H9 (cell line): ENCODE measurements around the gene QDPR. TPM values are rescaled to one million over a fixed set of nuclear protein-coding genes. Genes with fewer than 3 reads are reported as not detected.

Source experiments
- DNase-seq: peaks from one replicate; pipeline ENCODE4 v3.0.0-alpha.2; 2017
- H2AFZ ChIP-seq: one replicate; pipeline ENCODE4 v1.6.1; 2013; ENCODE audit warnings: mild to moderate bottlenecking, low read length, control low read depth, moderate library complexity
- H2AK5ac ChIP-seq: 2 replicates; pipeline ENCODE4 v1.6.1; 2013; ENCODE audit warnings: low read length, control low read depth, mixed read lengths; ENCODE audit not compliant: insufficient read length
- H2BK120ac ChIP-seq: one replicate; pipeline ENCODE4 v1.6.1; 2013; ENCODE audit warnings: low read depth, mild to moderate bottlenecking, low read length, control low read depth, inconsistent platforms; ENCODE audit not compliant: poor library complexity, severe bottlenecking
- H2BK12ac ChIP-seq: 2 replicates; pipeline ENCODE4 v1.6.1; 2013; ENCODE audit warnings: low read length, control low read depth, mixed read lengths, low read depth; ENCODE audit not compliant: insufficient read length
- H2BK15ac ChIP-seq: 2 replicates; pipeline ENCODE4 v1.6.1; 2013; ENCODE audit warnings: low read depth, low read length, control low read depth
- H2BK20ac ChIP-seq: one replicate; pipeline ENCODE4 v1.6.1; 2013; ENCODE audit warnings: low read depth, mild to moderate bottlenecking, low read length, control low read depth, inconsistent platforms; ENCODE audit not compliant: poor library complexity, severe bottlenecking
- H2BK5ac ChIP-seq: 2 replicates; pipeline ENCODE4 v1.6.1; 2013; ENCODE audit warnings: low read length, control low read depth, mixed read lengths; ENCODE audit not compliant: insufficient read length
- H3K14ac ChIP-seq: 2 replicates; pipeline ENCODE4 v1.6.1; 2013; ENCODE audit warnings: low read length, control low read depth; ENCODE audit not compliant: insufficient read depth
- H3K18ac ChIP-seq: 2 replicates; pipeline ENCODE4 v1.6.1; 2013; ENCODE audit warnings: low read depth, mild to moderate bottlenecking, mixed read lengths, low read length, control low read depth; ENCODE audit not compliant: insufficient read length
- H3K23ac ChIP-seq: 2 replicates; pipeline ENCODE4 v1.6.1; 2013; ENCODE audit warnings: low read length, control low read depth, mixed read lengths, low read depth; ENCODE audit not compliant: insufficient read length
- H3K23me2 ChIP-seq: 2 replicates; pipeline ENCODE4 v1.6.1; 2013; ENCODE audit warnings: low read depth, mild to moderate bottlenecking, mixed read lengths, low read length, control low read depth; ENCODE audit not compliant: insufficient read length, poor library complexity, severe bottlenecking
- H3K27ac ChIP-seq: 2 replicates; pipeline ENCODE4 v1.5.1; 2013; ENCODE audit warnings: low read length, control low read depth, mixed read lengths, low read depth; ENCODE audit not compliant: insufficient read length
- H3K27me3 ChIP-seq: 2 replicates; pipeline ENCODE4 v1.6.1; 2013; ENCODE audit warnings: low read length, control low read depth, inconsistent platforms; ENCODE audit not compliant: insufficient read depth
- H3K4ac ChIP-seq: 2 replicates; pipeline ENCODE4 v1.6.1; 2013; ENCODE audit warnings: low read depth, mild to moderate bottlenecking, control low read depth, inconsistent platforms, low read length, moderate library complexity
- H3K4me1 ChIP-seq: 2 replicates; pipeline ENCODE4 v1.6.1; 2013; ENCODE audit warnings: low read length, control low read depth, inconsistent platforms; ENCODE audit not compliant: insufficient read depth
- H3K4me2 ChIP-seq: 2 replicates; pipeline ENCODE4 v1.6.1; 2013; ENCODE audit warnings: low read length, control low read depth, mixed read lengths; ENCODE audit not compliant: insufficient read length, insufficient read depth
- H3K56ac ChIP-seq: 2 replicates; pipeline ENCODE4 v1.6.1; 2013; ENCODE audit warnings: low read depth, mild to moderate bottlenecking, mixed read lengths, low read length, control low read depth; ENCODE audit not compliant: insufficient read length
- H3K79me1 ChIP-seq: 2 replicates; pipeline ENCODE4 v1.6.1; 2013; ENCODE audit warnings: low read depth, mild to moderate bottlenecking, moderate library complexity, low read length, control low read depth, inconsistent platforms; ENCODE audit not compliant: insufficient read depth, poor library complexity, severe bottlenecking
- H3K79me2 ChIP-seq: 2 replicates; pipeline ENCODE4 v1.6.1; 2013; ENCODE audit warnings: low read length, control low read depth, inconsistent platforms; ENCODE audit not compliant: insufficient read depth
- H3K9ac ChIP-seq: 2 replicates; pipeline ENCODE4 v1.6.1; 2013; ENCODE audit warnings: low read length, control low read depth, mixed read lengths; ENCODE audit not compliant: insufficient read length; ENCODE audit errors: extremely low read depth
- H3K9me3 ChIP-seq: one replicate; pipeline ENCODE4 v1.6.1; 2013; ENCODE audit warnings: low read depth, low read length, inconsistent platforms; ENCODE audit not compliant: control insufficient read depth
- H3T11ph ChIP-seq: one replicate; pipeline ENCODE4 v1.6.1; 2013; ENCODE audit warnings: mild to moderate bottlenecking, low read length, control low read depth, inconsistent platforms
- H4K20me1 ChIP-seq: one replicate; pipeline ENCODE4 v1.6.1; 2013; ENCODE audit not compliant: control insufficient read depth, insufficient read length, insufficient read depth
- H4K5ac ChIP-seq: 2 replicates; pipeline ENCODE4 v1.6.1; 2013; ENCODE audit warnings: low read depth, mild to moderate bottlenecking, mixed read lengths, low read length, control low read depth; ENCODE audit not compliant: insufficient read length
- H4K8ac ChIP-seq: replicated peaks from 2 replicates; pipeline ENCODE4 v1.6.1; 2013; ENCODE audit warnings: low read length, control low read depth, mixed read lengths, low read depth; ENCODE audit not compliant: insufficient read length
- H4K91ac ChIP-seq: 2 replicates; pipeline ENCODE4 v1.6.1; 2013; ENCODE audit warnings: low read depth, mild to moderate bottlenecking, moderate library complexity, mixed read lengths, low read length, control low read depth; ENCODE audit not compliant: insufficient read length
- H3K27ac Mint-ChIP-seq, 3 experiments: 2 replicates in 2 of 3; 3 replicates in 1 of 3; pipeline ENCODE4 v1.8.0; 2020 to 2021; ENCODE audit warnings: mixed read lengths in 3 of 3, mild to moderate bottlenecking in 1 of 3, moderate library complexity in 1 of 3
- H3K27me3 Mint-ChIP-seq: 2 replicates; pipeline ENCODE4 v1.8.0; 2021; ENCODE audit warnings: low read depth, mild to moderate bottlenecking, moderate library complexity, mixed read lengths
- H3K36me3 Mint-ChIP-seq, 3 experiments: 2 replicates in 2 of 3; 3 replicates in 1 of 3; pipeline ENCODE4 v1.8.0; 2020 to 2021; ENCODE audit warnings: low read depth in 3 of 3, mixed read lengths in 3 of 3; ENCODE audit not compliant: insufficient read depth in 1 of 3
- H3K4me1 Mint-ChIP-seq, 2 experiments: 2 replicates each; pipeline ENCODE4 v1.8.0; 2020; ENCODE audit warnings: mixed read lengths in 2 of 2
- H3K4me3 Mint-ChIP-seq, 2 experiments: 2 replicates in 1 of 2; 3 replicates in 1 of 2; pipeline ENCODE4 v1.8.0; 2020 to 2021; ENCODE audit warnings: mild to moderate bottlenecking in 2 of 2, mixed read lengths in 2 of 2, moderate library complexity in 1 of 2
- H3K9me3 Mint-ChIP-seq, 2 experiments: 2 replicates in 1 of 2; 3 replicates in 1 of 2; pipeline ENCODE4 v1.8.0; 2020; ENCODE audit warnings: mild to moderate bottlenecking in 2 of 2, mixed read lengths in 2 of 2, moderate library complexity in 1 of 2
- WGBS: extraction: QIAGEN DNeasy Blood & Tissue Kit; methylation state at CpG from one replicate; pipeline ENCODE4 v1.1.7; 2013; ENCODE audit warnings: missing lambda C conversion rate, low lambda C conversion rate, mixed read lengths; ENCODE audit not compliant: insufficient read length; ENCODE audit errors: extremely low coverage; 5-methylcytosine and 5-hydroxymethylcytosine counted together
- total RNA-seq: library from RNA; stranded (reverse); gene quantifications from 2 replicates; pipeline ENCODE4 v1.2.1, GENCODE V29; 2021
- TF ChIP-seq, protein P1 (sequence below): fragments of 200-600 bp; sonication (generic); conservative IDR thresholded peaks from 3 replicates; pipeline ENCODE4 v1.8.0; 2021; ENCODE audit warnings: antibody characterized with exemption, mild to moderate bottlenecking

Gene QDPR
- total RNA-seq, 1 experiment from 2014 or later = 23.5 TPM

- no peak overlapping the region for H3K14ac ChIP-seq
- H3K27ac ChIP-seq = no peak overlapping the region
- no peak overlapping the region for H2AFZ ChIP-seq
- H4K91ac ChIP-seq = no peak overlapping the region
- peaks cover 0 to 5% of the 10 kb centered on the region in 2 experiments; a peak in 1 of 4 replicates for H3K4me1 Mint-ChIP-seq
- no peak overlapping the region for H3K27ac Mint-ChIP-seq
- no peaks in the 10 kb centered on the region for H3K23me2 ChIP-seq
- no peak overlapping the region for H3K4ac ChIP-seq
- no peak overlapping the region for H4K5ac ChIP-seq
- H3K23ac ChIP-seq = no peak overlapping the region
- H2BK20ac ChIP-seq = no peak overlapping the region
- no peak overlapping the region for H3K9ac ChIP-seq
- H3K36me3 Mint-ChIP-seq = no peaks in the 10 kb centered on the region
- no peak overlapping the region for H3K18ac ChIP-seq
- TF ChIP-seq, protein P1, sequence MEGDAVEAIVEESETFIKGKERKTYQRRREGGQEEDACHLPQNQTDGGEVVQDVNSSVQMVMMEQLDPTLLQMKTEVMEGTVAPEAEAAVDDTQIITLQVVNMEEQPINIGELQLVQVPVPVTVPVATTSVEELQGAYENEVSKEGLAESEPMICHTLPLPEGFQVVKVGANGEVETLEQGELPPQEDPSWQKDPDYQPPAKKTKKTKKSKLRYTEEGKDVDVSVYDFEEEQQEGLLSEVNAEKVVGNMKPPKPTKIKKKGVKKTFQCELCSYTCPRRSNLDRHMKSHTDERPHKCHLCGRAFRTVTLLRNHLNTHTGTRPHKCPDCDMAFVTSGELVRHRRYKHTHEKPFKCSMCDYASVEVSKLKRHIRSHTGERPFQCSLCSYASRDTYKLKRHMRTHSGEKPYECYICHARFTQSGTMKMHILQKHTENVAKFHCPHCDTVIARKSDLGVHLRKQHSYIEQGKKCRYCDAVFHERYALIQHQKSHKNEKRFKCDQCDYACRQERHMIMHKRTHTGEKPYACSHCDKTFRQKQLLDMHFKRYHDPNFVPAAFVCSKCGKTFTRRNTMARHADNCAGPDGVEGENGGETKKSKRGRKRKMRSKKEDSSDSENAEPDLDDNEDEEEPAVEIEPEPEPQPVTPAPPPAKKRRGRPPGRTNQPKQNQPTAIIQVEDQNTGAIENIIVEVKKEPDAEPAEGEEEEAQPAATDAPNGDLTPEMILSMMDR = no peak
- no peaks in the 10 kb centered on the region for H3K9me3 Mint-ChIP-seq
- H4K20me1 ChIP-seq = no peaks in the 10 kb centered on the region
- no peak overlapping the region for H2BK12ac ChIP-seq
- no peaks in the 10 kb centered on the region for H3K79me1 ChIP-seq
- no peak overlapping the region for H2BK5ac ChIP-seq
- no peak overlapping the region for H4K8ac ChIP-seq
- H3K56ac ChIP-seq = no peak overlapping the region
- H3K27me3 ChIP-seq = no peaks in the 10 kb centered on the region
- no peaks in the 10 kb centered on the region for H3K4me1 ChIP-seq
- no peak overlapping the region for H3K4me2 ChIP-seq
- WGBS = no CpG with 5 or more reads among the region's 4 CpGs
- peaks cover 13% of the 10 kb centered on the region for H3K27me3 Mint-ChIP-seq
- DNase-seq = no peak
- no peak overlapping the region for H3K4me3 Mint-ChIP-seq
- H2AK5ac ChIP-seq = no peak overlapping the region
- no peak overlapping the region for H3T11ph ChIP-seq
- no peak overlapping the region for H2BK15ac ChIP-seq
- H3K9me3 ChIP-seq = no peaks in the 10 kb centered on the region
- H2BK120ac ChIP-seq = no peak overlapping the region
- H3K79me2 ChIP-seq = no peaks in the 10 kb centered on the region
These were observed 47.2 kb upstream of the QDPR start for GRCh38 chr4:17558941-17559708.
